ENCODE data around the gene PPP2R5A.

Gene PPP2R5A

DNA sequence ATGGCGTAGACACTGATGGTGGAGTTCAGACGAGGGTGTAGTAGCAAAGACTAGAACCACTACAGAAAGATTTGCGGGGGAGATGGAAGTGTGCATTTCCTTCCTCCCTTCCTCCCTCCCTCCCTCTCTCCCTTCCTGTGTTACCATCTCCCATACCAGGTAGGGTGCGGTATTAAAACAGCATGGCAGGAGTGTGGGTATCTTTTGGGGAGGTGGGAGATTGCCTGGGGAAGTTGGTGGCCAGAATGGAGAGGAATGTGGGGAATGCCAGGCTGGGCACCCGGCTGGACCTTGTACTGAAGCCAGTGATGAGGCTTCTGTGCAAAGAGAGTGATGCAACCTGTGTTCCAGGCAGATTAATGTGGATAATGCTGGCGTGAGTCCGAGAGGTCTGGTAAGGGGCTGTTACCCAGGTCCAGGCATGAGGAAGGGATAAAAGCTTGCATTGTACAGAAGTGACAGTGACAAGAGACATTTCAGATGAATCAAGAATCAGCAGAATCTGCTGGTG is 30.3 kb upstream of the PPP2R5A start:
- no peaks in the 10 kb centered on the region for H3K36me3 ChIP-seq (ENCODE audit: control insufficient read depth, insufficient read depth, low read length)
- H3K4me3 ChIP-seq (ENCODE audit: low read length): no peak overlapping the region
- H3K27me3 ChIP-seq (ENCODE audit: control insufficient read depth, insufficient read depth, low read length): no peaks in the 10 kb centered on the region
- H3K9ac ChIP-seq (ENCODE audit: low read length): no peak overlapping the region
- no peak overlapping the region for H3K27ac ChIP-seq (ENCODE audit: low read depth, low read length)
- no peaks in the 10 kb centered on the region for H3K4me1 ChIP-seq (ENCODE audit: control insufficient read depth, insufficient read depth, low read length)

DNA sequence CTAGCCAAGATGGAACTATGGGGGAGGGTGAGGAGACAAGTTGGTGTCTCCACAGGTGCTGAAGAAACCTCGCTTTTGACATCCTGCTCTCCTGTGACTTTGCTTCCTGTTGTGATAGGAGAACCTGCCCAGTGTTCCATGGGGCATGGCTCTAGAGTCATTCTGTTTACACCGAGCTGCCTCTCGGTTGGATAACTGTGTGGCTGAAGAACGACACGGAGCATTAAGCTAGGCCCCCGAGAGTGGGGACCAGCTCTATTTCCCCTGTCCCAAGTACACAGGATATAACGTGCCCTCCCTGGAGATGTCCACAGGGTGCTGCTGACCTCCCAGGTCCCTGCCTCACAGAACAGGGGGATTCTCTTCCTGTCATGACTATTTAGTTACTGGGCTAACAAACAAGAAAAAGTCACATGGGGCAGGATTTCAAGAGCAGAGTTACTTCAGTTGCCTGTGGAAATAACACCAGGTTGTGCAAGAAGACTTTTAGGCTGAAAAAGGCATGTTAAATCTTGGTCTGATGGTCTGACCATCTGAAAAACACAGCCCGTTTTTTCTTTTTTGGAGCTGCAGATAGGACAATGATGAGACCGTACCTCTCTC is 29.4 kb upstream of the PPP2R5A start:
- Histone ChIP-seq H3K9ac (ENCODE audit: low read length) (no peak overlapping the region), H3K27me3 (ENCODE audit: control insufficient read depth, insufficient read depth, low read length) (no peaks in the 10 kb centered on the region), H3K4me1 (ENCODE audit: control insufficient read depth, insufficient read depth, low read length) (no peaks in the 10 kb centered on the region), H3K36me3 (ENCODE audit: control insufficient read depth, insufficient read depth, low read length) (no peaks in the 10 kb centered on the region), H3K4me3 (ENCODE audit: low read length) (no peak overlapping the region), H3K27ac (ENCODE audit: low read depth, low read length) (no peak overlapping the region)

DNA sequence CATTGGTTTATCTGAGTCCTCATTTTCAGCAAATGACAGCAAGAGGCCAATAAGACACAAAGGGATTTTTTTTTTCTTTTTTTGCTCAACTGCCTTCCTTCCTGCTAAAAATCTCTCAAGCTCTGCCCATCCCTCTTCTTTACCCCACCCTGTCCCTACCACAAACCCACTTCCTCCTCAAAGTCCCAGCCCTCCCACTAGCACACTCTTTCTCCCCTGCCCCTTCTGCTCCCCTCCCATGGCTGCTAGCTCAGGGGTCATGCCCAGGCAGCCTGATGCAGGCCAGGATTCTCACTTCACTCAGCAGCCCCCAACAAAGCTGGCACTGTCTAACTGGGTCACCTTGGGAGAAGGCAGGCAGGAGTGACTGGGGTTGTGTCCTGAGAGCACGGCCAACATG is 28.8 kb upstream of the PPP2R5A start:
- no peaks in the 10 kb centered on the region for H3K4me1 ChIP-seq (ENCODE audit: control insufficient read depth, insufficient read depth, low read length)
- no peak overlapping the region for H3K9ac ChIP-seq (ENCODE audit: low read length)
- no peak overlapping the region for H3K4me3 ChIP-seq (ENCODE audit: low read length)
- no peak overlapping the region for H3K27ac ChIP-seq (ENCODE audit: low read depth, low read length)
- H3K36me3 ChIP-seq (ENCODE audit: control insufficient read depth, insufficient read depth, low read length): no peaks in the 10 kb centered on the region
- no peaks in the 10 kb centered on the region for H3K27me3 ChIP-seq (ENCODE audit: control insufficient read depth, insufficient read depth, low read length)

DNA sequence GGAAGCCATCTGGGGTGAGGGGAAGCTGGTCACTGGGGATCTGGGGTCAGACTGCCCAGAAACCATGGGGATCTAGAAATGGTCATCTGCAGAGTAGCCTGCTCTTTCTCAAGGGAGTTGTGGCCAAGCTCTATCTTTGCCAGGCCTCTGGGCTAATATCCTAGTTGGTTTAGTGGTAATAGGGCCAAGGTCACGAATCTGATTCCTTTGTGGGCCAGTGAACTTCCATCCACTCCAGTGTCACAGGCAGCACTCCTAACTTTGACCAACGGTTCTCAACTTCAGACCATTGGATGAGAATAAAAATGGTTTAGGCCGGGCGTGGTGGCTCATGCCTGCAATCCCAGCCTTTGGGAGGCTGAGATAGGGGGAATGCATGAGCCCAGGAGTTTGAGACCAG is 28.1 kb upstream of the PPP2R5A start:
- no peaks in the 10 kb centered on the region for H3K36me3 ChIP-seq (ENCODE audit: control insufficient read depth, insufficient read depth, low read length)
- no peaks in the 10 kb centered on the region for H3K27me3 ChIP-seq (ENCODE audit: control insufficient read depth, insufficient read depth, low read length)
- no peak overlapping the region for H3K9ac ChIP-seq (ENCODE audit: low read length)
- H3K4me3 ChIP-seq (ENCODE audit: low read length): no peak overlapping the region
- no peaks in the 10 kb centered on the region for H3K4me1 ChIP-seq (ENCODE audit: control insufficient read depth, insufficient read depth, low read length)
- H3K27ac ChIP-seq (ENCODE audit: low read depth, low read length): no peak overlapping the region

DNA sequence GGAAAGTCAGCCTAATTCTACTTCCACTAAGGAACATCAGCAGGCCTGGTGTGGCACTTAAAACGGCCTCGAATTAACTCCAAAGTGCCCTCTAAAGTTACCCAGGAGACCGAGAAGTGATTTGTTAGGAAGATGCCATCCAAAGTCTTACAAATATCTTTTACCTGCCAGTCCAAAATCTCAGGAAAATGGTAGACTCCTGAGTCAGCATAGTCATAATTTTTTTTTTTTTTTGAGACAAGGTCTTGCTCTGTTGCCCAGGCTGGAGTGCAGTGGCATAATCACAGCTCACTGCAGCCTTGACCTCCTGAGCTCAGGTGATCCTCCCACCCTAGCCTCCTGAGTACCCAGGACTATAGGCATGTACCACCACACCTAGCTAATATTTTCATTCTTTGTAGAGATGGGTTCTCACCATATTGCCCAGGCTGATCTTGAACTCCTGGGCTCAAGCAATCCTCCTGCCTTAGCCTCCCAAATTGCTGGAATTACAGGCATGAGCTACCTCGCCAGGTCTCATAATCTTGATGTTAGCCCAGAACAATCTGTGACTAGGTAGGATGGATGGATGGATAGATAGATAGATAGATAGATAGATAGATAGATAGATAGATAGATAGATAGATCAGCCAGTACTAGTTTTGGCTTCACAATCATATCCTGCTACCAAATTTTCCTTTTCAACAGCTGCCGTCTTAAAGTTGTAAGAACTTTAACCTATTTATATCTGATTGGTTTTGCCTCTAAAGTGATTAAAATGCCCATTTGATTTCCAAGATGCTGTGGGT is 25.3 kb upstream of the PPP2R5A start:
- Histone ChIP-seq H3K27ac (ENCODE audit: low read depth, low read length) (no peak overlapping the region), H3K36me3 (ENCODE audit: control insufficient read depth, insufficient read depth, low read length) (no peaks in the 10 kb centered on the region), H3K9ac (ENCODE audit: low read length) (no peak overlapping the region), H3K4me1 (ENCODE audit: control insufficient read depth, insufficient read depth, low read length) (no peaks in the 10 kb centered on the region), H3K27me3 (ENCODE audit: control insufficient read depth, insufficient read depth, low read length) (no peaks in the 10 kb centered on the region), H3K4me3 (ENCODE audit: low read length) (no peak overlapping the region)

DNA sequence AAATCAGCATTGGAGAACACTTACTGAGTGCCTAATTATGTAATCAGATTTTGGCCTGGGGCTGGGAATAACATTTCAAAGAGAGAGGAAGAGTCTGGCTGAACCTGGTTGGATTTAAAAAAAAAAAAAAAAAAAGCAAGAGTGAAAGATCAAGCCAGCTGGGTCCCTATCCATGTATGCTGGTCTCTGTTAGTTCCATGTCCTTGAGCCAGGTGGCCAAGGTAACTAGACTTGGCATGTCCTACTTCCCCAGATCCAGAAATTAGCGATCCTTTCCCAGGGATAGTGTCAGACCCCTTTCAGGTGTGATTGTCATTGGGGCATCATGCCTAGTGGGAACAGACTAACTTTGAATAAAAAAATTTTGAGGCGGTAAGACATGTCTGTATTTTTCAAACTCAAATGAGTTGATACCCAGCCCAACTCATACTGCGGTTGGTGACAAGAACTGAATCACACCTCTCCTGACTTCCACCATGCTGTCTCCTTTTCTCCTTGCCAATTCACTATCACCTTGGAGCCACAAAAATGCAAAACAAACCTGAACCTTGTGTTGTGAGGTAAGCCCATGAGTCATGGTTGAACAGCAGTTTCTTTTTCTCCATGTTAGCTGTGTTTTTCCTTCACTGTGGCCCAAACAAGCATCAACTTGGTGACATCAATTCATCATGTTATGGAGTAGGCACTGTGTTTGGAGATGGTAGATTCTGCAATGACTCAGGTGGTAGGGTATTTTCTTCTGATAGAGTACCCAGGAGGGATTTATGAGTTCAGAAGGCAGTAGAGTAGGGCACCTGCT is 24.5 kb upstream of the PPP2R5A start:
- Histone ChIP-seq H3K27ac (ENCODE audit: low read depth, low read length) (no peak overlapping the region), H3K4me3 (ENCODE audit: low read length) (no peak overlapping the region), H3K27me3 (ENCODE audit: control insufficient read depth, insufficient read depth, low read length) (no peaks in the 10 kb centered on the region), H3K9ac (ENCODE audit: low read length) (no peak overlapping the region), H3K36me3 (ENCODE audit: control insufficient read depth, insufficient read depth, low read length) (no peaks in the 10 kb centered on the region), H3K4me1 (ENCODE audit: control insufficient read depth, insufficient read depth, low read length) (no peaks in the 10 kb centered on the region)

DNA sequence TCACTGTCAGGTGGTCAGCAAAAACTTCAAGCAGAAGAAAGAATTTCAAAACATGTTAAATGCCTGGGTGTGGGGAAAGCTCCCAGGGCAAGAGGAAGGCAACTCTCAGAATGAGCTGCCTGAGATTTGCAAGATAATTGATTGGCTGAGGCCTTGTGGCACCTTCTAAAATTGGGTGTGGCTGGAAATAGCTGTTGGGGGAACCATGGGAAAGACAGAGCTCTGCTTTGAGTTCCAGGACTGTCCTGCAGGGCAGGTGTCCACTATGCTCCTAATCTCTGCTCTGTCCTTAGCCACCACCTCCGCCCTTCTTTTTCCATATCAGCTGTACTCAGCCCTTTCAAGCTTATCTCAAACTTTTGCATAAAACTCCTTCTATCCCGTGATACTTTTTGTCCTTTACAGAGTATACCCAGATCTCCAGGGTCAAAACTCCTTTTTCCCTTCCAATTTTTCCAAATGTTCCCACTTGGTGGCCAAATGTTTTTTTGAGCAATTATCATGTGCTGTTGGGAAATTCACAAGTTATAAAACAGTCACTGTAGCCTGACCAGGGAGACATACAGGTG is 23.8 kb upstream of the PPP2R5A start:
- Histone ChIP-seq H3K27me3 (ENCODE audit: control insufficient read depth, insufficient read depth, low read length) (no peaks in the 10 kb centered on the region), H3K36me3 (ENCODE audit: control insufficient read depth, insufficient read depth, low read length) (no peaks in the 10 kb centered on the region), H3K4me3 (ENCODE audit: low read length) (no peak overlapping the region), H3K27ac (ENCODE audit: low read depth, low read length) (no peak overlapping the region), H3K4me1 (ENCODE audit: control insufficient read depth, insufficient read depth, low read length) (no peaks in the 10 kb centered on the region), H3K9ac (ENCODE audit: low read length) (no peak overlapping the region)

DNA sequence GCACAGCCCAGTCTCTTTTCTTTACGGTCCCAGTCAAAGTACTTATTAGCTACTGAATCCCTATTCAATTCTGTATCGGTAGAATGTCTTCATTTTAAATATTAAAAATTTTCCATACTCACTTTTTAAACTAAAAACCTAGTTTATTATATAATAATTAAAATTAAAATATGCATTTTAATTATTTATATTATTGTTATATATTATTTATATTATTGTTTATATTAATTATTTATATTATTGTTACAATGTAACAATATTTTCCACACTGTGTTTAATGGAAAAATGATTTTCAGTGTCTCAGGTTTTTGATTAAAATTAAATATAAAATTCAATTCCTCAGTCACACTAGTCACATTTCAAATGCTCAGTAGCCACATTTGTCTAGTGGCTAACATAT is 18.2 kb upstream of the PPP2R5A start:
- H3K4me1 ChIP-seq (ENCODE audit: control insufficient read depth, insufficient read depth, low read length): no peaks in the 10 kb centered on the region
- no peak overlapping the region for H3K9ac ChIP-seq (ENCODE audit: low read length)
- H3K27ac ChIP-seq (ENCODE audit: low read depth, low read length): no peak overlapping the region
- no peaks in the 10 kb centered on the region for H3K27me3 ChIP-seq (ENCODE audit: control insufficient read depth, insufficient read depth, low read length)
- no peak overlapping the region for H3K4me3 ChIP-seq (ENCODE audit: low read length)
- H3K36me3 ChIP-seq (ENCODE audit: control insufficient read depth, insufficient read depth, low read length): no peaks in the 10 kb centered on the region

DNA sequence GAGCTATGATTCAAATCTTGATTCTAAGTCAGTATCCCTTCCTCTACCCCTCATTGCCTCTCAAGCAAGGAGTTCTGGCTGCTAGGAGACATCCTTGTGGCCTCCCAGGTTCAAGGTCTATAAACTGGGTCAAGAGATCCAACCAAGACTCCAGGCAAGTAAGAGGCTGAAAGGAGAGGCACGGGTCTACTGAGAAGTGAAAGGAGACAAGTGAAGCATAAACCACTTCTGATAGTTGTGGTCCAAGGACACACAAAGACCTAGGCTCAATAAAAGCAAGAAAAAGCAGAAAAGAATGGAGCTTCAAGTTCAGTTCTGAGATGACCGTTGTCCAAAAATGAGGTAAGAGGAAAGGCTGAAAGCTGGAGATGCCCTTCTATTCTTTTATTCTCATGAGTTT is 17.8 kb upstream of the PPP2R5A start:
- Histone ChIP-seq H3K4me1 (ENCODE audit: control insufficient read depth, insufficient read depth, low read length) (no peaks in the 10 kb centered on the region), H3K27me3 (ENCODE audit: control insufficient read depth, insufficient read depth, low read length) (no peaks in the 10 kb centered on the region), H3K4me3 (ENCODE audit: low read length) (no peak overlapping the region), H3K27ac (ENCODE audit: low read depth, low read length) (no peak overlapping the region), H3K9ac (ENCODE audit: low read length) (no peak overlapping the region), H3K36me3 (ENCODE audit: control insufficient read depth, insufficient read depth, low read length) (no peaks in the 10 kb centered on the region)

DNA sequence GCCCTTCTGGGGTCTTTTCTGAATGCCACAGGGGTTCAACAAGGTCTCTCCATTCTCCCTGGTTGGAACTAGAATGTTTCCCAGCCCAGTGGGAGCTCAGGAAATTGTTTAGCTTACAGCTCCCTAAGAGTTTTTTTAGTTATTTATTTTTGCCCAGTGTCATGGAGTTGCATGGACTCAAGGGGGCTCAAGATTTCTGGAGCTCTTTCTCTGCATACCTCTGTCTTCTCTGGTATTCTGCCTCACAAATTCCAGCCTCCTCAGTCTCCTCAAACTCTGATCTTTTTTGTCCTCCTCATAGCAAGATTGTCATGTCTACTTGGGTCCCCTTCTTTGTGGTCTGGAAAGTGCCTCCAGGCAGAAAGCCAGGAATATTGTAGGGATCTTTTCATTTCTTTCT is 15.9 kb upstream of the PPP2R5A start:
- Histone ChIP-seq H3K4me1 (ENCODE audit: control insufficient read depth, insufficient read depth, low read length) (no peaks in the 10 kb centered on the region), H3K9ac (ENCODE audit: low read length) (no peak overlapping the region), H3K27ac (ENCODE audit: low read depth, low read length) (no peak overlapping the region), H3K4me3 (ENCODE audit: low read length) (no peak overlapping the region), H3K36me3 (ENCODE audit: control insufficient read depth, insufficient read depth, low read length) (no peaks in the 10 kb centered on the region), H3K27me3 (ENCODE audit: control insufficient read depth, insufficient read depth, low read length) (no peaks in the 10 kb centered on the region)

DNA sequence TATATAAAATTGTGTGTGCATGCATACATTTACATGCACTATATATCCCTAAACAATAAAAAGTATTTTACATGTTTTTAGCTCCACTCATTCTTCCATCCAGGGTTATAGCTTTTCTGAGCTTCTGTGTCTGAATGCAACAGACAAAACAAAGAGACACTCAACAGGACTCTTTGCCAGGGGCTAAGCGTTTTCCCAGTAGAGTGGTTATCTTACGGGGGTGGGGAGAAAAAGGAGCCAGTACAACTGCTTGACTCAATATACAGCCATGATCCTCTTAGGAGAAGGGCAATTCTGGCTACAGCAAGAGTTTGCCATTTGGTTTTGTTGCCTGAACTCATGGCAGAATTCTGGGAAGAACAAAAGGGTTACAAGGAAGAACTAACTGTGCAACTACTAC is 14.6 kb upstream of the PPP2R5A start:
- no peak overlapping the region for H3K27ac ChIP-seq (ENCODE audit: low read depth, low read length)
- no peak overlapping the region for H3K9ac ChIP-seq (ENCODE audit: low read length)
- no peak overlapping the region for H3K4me3 ChIP-seq (ENCODE audit: low read length)

DNA sequence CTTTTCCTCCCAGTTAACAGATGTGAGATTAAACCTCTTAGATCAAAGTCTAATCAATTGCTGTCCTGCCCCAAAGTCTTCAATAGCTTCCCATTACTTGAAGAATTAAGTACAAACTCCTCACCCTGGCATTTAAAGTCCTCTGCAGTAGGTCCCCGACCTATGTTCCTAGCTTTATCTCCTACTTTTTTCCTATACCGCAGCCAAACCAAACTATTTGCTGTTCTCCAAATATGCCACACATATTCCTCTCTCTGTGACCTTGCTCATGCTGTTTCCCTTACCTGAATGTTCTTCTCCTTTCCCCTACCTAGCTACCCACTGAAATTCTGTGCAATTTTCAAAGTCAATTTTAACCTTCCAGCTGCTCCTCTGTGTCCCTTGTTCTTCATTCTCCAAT is 14.0 kb upstream of the PPP2R5A start:
- Histone ChIP-seq H3K27ac (ENCODE audit: low read depth, low read length) (no peak overlapping the region), H3K27me3 (ENCODE audit: control insufficient read depth, insufficient read depth, low read length) (no peaks in the 10 kb centered on the region), H3K9ac (ENCODE audit: low read length) (no peak overlapping the region), H3K36me3 (ENCODE audit: control insufficient read depth, insufficient read depth, low read length) (no peaks in the 10 kb centered on the region), H3K4me1 (ENCODE audit: control insufficient read depth, insufficient read depth, low read length) (no peaks in the 10 kb centered on the region), H3K4me3 (ENCODE audit: low read length) (no peak overlapping the region)

More for the DNA sequence above, 14.6 kb upstream of the PPP2R5A start:
- Histone ChIP-seq H3K27me3 (ENCODE audit: control insufficient read depth, insufficient read depth, low read length) (no peaks in the 10 kb centered on the region), H3K4me1 (ENCODE audit: control insufficient read depth, insufficient read depth, low read length) (no peaks in the 10 kb centered on the region), H3K36me3 (ENCODE audit: control insufficient read depth, insufficient read depth, low read length) (no peaks in the 10 kb centered on the region)
